Superior temporal gyrus (tissue), 1 donor: ENCODE results near the gene HEXB.
A peak's percentile ranks its signal among the peaks of the same experiment; 100 is the strongest.
"Not testable (repeated sequence)": the region's sequence is repeated elsewhere in the genome, so short reads cannot be mapped to it uniquely, and the experiment has no call there.

Experiments used
- DNase-seq: peaks from one replicate; pipeline ENCODE4 v3.0.0-alpha.2; 2016; ENCODE audit errors: extremely low spot score

HEXB gene

DNA sequence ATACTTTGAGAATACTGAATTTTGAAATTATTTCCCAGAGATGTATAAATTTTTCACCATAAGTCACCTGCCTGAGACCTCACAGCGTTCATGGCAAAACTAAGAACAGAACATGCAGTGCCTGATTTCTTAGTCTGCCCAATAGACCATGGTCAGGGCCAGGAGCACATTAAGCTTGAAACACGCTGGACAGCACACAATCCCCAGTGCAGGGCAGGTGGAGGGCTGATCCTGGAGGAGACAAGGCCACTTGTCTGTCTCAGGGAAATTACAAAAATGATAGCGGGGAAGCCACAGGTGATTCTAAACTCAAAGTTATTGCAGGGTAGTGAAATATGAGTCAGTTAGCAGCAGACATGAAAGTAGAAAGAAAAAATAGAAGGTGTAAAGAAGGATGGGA, 25.9 kb upstream of the HEXB start:
- no peak for DNase-seq

DNA sequence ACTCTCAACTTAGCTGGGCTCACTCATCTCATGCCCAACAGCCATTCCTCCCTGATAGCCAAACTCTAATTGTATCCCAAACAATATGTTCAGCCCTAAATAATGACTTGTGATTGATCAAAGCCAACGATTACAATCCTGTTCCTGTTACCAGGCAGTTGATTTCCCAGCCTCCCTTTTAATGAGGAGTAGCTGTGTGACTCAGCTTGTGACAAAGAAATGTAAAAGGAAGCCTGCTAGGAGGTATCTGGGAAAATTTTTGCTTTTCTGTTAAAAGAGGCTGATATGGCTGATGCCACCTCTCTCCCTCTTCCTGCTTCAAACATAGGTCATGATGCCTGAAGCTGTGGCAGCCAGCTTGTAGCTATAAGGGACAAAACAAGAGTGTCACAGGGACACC, 24.9 kb upstream of the HEXB start:
- no peak for DNase-seq

DNA sequence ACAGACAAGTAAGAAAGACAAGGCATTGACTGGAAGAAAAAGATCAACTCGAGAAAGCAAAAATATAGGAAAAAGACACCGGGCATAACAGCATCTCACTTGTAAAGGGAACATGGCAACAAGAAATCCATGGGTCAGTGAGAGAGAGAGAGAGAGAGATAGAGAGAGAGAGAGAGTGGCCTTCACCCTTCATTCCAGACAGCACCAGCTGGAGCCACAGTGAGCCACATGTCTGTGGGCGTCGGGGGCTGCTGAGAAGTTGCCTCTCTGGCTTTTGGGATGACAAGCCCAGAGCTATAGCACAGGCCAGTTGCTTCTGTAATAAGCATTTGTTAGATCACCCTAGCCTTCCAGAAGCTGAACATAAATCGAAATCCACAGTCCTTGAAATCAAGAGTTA, 24.2 kb upstream of the HEXB start:
- DNase-seq = no peak

DNA sequence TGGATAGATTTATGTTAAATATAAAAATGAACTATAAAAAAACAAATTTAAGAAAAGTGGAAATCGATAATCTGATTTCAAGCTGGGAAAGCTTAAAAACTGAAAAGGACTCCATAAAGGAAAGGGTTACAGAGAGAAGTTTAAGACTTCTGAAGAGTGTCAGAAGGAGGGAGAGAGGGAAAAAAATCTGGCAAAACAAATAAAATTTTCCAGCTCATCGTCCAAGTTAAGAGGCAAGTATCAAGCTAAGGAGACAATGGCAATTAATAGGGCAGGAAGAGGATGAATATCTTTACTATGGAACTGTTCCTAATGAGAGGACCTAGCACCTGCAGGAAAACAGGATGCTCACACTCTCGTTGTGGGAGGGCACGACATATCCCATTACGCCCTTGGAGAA, 20.5 kb upstream of the HEXB start:
- no peak for DNase-seq

- peak; percentile 61 for DNase-seq
Observed at GRCh38 chr5:74665273-74665672, 19.8 kb upstream of the HEXB start.

DNA sequence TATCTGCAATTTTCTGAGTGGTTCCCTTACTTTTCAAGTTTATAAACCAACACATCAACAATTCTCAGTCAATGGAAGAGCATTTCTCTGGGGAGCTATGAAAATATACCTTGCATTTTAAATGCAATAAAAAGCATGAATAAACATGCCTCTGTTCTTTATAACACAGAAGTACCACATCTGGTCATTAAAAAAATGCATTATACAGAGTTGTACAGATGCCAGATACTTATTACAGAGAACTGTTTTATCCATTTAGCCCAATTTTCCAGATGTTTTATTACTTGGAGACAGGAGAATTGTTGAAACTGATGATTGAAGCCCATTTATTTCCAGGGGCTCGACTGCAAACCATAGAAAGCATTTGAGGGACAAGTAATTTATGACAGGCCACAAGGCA, 19.2 kb upstream of the HEXB start:
- no peak for DNase-seq

- DNase-seq = no peak
Observed at GRCh38 chr5:74667396-74667795, 17.6 kb upstream of the HEXB start.

GRCh38 chr5:74669821-74670220, 15.2 kb upstream of the HEXB start:
- no peak for DNase-seq

- no peak for DNase-seq
Observed at GRCh38 chr5:74670396-74671038, 14.5 kb upstream of the HEXB start.

DNA sequence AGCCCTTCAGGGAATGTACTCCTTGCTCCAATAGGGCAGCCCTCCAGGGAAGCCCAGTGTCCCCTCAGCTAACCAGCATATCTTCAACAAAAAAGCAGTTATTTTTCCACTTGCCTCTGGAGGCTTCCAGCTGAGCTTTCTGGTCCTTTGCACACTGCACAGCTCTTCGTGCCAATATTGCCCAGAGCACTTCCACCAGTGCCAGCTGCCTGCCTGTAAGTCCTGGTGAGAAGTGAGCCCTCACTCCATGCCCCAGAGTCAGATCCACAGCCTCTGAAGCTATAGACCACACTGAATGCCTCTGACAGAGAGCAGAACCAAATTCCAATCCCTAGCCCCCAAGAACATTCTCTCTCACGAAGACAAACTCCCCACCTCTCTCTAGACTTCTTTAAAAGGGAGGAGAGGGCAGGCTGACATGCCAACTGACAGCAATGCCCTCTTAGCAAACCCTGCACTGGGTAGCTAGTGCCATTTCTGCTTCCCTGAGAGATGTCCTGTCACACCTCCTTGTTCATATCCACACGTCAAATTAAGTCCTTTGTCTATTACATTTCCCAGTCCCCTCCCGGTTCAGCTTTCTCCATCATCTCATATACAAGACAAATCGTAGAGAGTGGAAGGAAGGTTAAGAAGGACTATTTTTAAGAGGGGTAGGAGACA, 12.7 kb upstream of the HEXB start:
- DNase-seq = no peak

GRCh38 chr5:74673011-74673790, 11.8 kb upstream of the HEXB start:
- peak; percentile 90 for DNase-seq

- not testable (repeated sequence) for DNase-seq
Observed at GRCh38 chr5:74676466-74676865, 8.6 kb upstream of the HEXB start.

DNA sequence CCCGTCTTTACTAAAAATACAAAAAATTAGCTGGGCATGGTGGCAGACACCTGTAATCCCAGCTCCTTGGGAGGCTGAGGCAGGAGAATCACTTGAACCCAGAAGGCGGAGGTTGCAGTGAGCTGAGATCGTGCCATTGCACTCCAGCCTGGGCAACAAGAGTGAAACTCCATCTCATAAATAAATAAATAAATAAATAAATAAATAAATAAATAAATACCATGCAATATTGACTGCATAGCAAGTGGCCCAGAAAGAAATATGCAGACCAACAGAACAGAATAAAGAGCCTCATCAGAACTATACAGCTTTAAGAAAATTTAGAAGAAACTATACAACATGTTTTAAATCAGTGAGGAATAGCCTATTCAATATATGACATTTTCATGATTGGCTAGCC, 6.9 kb upstream of the HEXB start:
- DNase-seq = not testable (repeated sequence)

DNA sequence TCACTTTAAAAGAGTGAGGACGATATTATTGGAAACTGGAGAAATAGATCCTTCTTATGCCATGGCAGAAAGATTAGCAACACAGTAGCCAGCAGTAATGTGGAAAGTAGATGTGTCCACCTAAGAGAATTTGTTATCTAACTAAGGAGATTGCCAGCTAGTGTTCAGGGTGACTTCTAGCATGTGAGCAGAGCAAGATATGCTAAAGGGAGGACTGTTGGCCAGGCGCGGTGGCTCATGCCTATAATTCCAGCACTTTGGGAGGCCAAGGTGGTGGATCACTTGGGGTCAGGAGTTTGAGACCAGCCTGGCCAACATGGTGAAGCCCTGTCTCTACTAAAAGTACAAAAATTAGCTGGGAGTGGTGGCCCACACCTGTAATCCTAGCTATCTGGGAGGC, 5.7 kb upstream of the HEXB start:
- DNase-seq = not testable (repeated sequence)

DNA sequence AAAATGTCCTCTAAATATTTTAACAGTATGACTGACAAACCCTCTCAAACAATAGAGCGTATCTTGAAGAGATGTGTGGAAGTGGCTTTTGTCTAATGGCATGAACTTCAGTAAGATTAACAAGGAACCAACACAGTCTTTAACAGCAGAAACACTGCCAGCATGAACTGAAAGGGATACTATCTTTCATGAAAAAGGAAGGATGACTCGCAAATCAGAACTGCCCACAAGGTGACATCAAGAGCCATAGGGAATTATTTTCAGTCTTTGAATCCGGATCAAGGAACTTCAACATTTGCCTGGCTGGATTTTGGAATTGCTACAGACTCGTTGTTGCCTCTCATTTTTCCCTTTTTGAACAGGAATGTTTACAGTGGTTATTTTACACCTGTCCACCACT, 5.1 kb upstream of the HEXB start:
- no peak for DNase-seq

GRCh38 chr5:74685979-74686631, 1.1 kb downstream of the HEXB start:
- peak; percentile 47 for DNase-seq

GRCh38 chr5:74686962-74687751, 2.1 kb downstream of the HEXB start:
- DNase-seq = no peak

DNA sequence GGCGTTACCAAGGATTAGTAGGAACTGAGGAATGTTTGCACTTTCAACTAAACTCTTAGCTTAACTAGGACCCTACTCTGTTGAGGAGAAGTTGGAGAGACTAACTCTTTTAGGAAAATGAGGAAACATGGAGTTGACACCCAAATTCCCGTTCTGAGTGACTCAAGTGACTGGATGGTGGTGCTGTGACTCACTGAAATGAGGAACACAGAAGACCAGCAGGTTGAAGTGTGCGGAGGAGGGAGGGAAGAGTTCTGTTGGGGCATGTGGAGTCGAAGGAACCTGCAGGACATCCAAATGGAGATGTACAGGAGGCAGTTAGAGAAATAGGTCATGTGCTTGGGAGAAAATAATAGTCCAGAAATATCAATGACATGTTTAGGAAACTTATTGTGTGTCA, 8.2 kb downstream of the HEXB start:
- no peak for DNase-seq

DNA sequence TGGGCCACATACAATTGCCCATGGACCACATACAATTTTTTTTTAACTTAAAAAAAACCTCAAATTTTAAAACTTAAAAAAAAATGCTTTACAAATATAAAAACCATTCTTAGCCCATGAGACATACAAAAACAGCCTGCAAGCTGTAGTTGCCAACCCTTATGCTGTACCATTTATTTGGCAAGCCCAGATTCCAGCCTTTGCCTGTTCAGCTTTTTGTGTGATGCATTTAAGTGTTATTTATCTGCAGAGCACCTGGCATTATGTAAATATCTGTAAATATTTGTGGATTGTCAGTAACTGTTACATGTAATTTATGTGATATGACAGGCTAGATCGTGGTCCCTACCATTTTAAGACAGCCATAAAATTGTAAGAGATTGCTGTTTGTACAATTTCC, 32.6 kb downstream of the HEXB start:
- no peak for DNase-seq

GRCh38 chr5:74722271-74722670, 37.2 kb downstream of the HEXB start:
- no peak for DNase-seq

DNA sequence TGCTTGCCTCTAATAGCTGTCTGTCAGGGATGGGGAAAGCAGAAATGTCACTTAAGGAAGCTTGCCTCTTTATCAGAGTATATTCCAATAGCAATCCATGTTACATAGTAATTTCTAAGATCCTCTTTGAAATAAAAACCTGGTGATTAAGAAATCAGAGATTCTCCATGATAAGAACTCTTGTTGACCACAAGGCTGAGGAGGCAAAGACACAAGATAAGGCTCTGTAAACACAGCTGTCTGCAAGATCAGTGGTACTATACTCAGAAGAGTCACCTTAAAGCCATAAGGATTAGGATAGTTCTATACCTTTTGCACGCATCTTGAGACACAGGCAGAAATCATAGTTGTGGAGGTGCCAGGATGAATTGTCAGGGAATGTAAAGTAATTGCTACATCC, 40.3 kb downstream of the HEXB start:
- no peak for DNase-seq

- peak; percentile 45 for DNase-seq
Observed at GRCh38 chr5:74736759-74737158, 51.7 kb downstream of the HEXB start.
